DMS79 (cell line): Measurements from ENCODE around the gene KRTAP9-2.
"Not testable (repeated sequence)": the region's sequence is repeated elsewhere in the genome, so short reads cannot be mapped to it uniquely, and the experiment has no call there.

Source experiments
- DNase-seq: peaks from one replicate; lab custom pipeline; 2025; lab: John Stamatoyannopoulos, UW

Gene KRTAP9-2

DNA sequence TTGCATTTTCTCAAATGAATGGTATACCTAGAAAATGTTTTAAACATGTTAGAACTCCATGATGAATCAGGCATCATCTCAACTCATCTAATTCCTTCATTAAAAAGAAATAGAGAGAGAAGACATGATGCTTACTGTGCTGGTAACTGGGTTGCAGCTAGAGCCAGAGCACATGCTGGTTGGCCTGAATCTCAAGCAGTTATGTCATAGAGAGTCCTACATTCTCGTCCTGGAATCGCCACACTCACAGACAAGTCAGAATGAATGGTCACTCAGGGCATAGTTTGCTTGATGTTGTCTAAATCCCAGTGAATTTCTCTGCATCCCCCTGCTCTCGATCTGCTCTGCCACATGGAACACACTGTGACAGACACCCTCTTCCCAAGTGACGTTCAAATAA lies 10.7 kb downstream of the KRTAP9-2 start:
- not testable (repeated sequence) for DNase-seq

DNA sequence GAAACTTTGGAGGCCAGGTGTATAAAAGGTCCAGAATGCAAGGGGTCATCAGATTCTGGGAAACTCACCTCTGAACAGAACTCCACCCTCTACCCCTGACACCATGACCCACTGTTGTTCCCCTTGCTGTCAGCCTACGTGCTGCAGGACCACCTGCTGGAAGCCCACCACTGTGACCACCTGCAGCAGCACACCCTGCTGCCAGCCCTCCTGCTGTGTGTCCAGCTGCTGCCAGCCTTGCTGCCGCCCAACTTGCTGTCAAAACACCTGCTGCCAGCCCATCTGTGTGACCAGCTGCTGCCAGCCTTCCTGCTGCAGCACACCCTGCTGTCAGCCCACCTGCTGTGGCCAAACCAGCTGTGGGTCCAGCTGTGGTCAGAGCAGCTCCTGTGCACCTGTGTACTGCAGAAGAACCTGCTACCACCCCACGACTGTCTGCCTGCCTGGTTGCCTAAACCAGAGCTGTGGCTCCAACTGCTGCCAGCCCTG lies 11.5 kb downstream of the KRTAP9-2 start, which contains the start of gene KRTAP9-8:
KRTAP9-8 (plus strand) TSS at position 51 of the 489 bp plus-strand sequence; CDS start at position 104, 53 bp downstream.
- DNase-seq, result not testable (repeated sequence)

DNA sequence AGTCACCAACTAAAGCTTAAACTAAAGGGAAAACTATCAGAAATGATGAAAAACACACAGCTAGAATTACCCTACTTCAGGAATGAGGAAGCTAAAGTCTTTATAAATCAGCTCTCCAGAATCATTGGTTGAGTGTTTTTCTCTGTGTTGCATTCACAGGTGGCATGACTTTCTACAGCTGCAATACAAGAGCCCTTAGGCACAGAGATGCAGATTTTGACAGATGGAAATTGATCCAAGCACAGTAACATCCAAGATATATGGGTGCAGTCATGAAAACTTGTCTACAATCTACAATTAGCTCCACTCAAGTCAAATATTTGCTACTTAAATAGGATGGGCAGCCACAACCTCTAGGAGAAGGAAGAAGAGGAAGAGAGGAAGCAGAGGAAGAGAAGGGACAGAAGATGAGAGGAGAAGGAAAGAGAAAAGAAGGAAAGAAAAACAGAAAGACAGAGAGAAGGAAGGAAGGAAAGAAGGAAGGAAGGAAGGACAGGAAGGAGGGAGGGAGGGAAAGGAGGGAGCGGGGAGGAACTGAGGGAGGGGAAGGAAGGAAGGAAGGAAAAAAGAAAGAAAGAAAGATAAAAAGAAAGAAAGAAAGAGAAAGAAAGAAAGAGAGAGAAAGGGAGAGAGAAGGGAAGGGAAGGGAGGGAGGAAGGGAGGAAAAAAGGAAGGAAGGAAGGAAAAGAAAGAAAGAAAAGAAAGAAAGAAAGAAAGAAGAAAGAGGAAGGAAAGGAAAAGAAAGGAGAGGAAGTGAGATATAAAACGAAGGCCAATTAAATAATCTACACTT lies 20.7 kb downstream of the KRTAP9-2 start:
- not testable (repeated sequence) for DNase-seq

DNA sequence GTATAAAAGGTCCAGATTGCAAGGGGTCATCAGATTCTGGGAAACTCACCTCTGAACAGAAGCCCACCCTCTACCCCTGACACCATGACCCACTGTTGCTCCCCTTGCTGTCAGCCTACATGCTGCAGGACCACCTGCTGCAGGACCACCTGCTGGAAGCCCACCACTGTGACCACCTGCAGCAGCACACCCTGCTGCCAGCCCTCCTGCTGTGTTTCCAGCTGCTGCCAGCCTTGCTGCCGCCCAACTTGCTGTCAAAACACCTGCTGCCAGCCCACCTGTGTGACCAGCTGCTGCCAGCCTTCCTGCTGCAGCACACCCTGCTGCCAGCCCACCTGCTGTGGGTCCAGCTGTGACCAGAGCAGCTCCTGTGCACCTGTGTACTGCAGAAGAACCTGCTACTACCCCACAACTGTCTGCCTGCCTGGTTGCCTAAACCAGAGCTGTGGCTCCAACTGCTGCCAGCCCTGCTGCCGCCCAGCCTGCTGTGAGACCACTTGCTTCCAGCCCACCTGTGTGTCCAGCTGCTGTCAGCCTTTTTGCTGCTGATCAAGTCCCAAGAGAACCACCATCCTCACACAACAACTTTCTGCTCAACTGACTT lies 23.3 kb downstream of the KRTAP9-2 start, which contains the start of gene KRTAP9-4:
KRTAP9-4 (plus strand) TSS at position 51 of the 604 bp plus-strand sequence; CDS start at position 85, 34 bp downstream.
- not testable (repeated sequence) for DNase-seq

DNA sequence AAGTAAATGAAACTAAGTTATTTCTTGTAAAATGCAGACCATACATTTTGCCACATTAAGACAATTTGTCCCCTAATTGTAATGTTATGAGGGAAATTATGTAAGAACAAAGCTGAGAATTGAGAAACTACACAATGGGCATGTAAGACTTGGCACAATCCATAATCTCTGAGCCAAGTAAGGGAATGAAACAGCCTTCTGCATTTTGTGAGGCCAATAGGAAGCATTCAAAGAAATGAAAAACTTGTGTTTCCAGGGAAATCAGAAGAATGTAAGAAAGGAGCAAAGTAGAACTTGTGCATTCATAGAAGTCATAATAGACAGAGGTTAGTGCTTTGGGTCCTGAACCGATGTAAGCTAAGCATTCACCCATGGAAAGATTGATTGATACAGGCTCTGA lies 24.8 kb downstream of the KRTAP9-2 start:
- no peak for DNase-seq

DNA sequence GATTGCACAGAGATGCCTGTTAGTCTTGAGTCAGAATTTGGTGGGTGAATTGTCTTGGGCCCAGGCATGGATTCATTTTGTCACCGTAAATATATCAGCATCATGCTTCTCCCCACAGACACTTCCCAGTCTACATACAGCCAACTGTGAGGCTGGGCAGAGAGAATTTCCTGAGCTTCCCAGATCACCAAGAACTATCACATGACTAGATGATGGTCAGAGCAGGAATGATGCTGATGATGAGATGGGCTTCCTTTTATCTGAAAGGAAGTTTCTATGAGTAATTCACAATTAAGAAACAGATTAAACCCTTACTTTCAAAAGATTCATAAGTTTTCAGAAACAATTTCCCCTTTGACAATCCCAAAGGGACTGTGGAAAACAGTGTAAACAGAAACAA lies 28.4 kb downstream of the KRTAP9-2 start:
- no peak for DNase-seq

DNA sequence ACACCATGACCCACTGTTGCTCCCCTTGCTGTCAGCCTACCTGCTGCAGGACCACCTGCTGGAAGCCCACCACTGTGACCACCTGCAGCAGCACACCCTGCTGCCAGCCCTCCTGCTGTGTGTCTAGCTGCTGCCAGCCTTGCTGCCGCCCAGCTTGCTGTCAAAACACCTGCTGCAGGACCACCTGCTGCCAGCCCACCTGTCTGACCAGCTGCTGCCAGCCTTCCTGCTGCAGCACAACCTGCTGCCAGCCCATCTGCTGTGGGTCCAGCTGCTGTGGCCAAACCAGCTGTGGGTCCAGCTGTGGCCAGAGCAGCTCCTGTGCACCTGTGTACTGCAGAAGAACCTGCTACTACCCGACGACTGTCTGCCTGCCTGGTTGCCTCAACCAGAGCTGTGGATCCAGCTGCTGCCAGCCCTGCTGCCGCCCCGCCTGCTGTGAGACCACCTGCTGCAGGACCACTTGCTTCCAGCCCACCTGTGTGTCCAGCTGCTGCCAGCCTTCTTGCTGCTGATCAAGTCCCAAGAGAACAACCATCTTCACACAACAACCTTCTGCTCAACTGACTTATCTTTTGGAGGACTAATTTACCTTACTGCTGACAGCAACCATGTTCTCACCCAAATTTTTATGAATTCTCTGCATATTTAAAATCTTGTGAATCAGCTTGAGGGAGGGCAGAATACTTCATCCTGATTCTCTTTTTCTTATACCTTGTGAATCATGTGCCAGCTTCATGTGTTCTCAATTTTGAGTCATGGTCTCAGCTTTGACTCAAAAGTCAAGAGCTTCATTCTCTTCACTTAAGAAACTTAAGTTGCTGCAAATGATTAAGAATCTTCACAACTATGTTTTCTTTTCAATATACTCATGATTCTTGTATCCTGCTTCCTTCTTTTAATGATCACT lies 29.2 kb downstream of the KRTAP9-2 start, which contains the start of gene KRTAP9-9:
KRTAP9-9 (plus strand) TSS at position 4 of the 910 bp plus-strand sequence.
- not testable (repeated sequence) for DNase-seq

DNA sequence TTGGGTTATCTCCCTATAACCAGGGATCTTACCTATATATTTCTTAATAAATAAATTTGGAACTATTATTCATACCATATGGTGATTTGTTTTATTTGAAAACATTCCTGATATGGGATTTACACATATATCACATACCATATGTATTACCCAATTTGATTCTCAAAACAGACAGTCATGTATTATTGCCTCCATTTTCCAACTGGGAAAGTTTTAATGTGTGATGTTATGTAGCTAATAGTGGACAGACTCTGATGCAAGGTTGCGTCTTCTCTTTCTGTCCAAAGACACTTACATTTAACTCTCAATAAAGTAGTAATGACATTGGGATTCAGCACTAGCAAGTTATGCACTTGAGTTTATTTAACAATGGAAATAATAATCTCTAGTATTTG lies 29.8 kb downstream of the KRTAP9-2 start:
- no peak for DNase-seq

DNA sequence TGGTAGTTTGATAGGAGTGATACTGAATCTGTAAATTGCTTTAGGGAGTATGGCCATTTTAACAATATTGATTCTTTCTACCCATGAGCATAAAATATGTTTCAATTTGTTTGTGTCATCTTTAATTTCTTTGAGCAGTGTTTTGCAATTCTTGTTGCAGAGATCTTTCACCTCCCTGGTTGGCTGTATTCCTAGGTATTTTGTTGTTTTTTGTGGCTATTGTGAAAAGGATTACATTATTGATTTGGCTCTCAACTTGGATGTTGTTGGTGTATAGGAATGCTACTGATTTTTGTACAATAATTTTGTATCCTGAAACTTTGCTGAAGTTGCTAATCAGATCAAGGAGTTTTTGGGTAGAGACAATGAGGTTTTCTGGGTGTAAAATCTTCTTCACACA lies 32.0 kb downstream of the KRTAP9-2 start:
- DNase-seq, result no peak

DNA sequence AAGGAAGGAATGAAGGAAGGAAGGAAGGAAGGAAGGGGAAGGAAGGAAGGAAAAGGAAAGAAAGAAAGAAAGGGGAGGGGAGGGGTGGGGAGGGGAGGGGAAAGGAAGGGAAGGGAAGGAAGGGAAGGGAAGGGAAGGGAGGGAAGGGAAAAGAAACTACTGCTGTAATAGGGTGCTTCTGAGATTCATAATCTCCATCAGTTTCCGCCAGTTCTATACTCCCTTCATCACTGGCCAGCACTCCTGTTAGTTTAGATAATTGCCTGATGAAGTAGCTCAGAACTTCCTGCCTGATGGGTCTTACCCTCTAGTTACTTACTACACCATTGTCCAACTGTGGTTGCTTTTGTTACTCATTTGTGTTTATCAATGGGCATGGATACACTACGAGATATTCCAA lies 36.8 kb downstream of the KRTAP9-2 start:
- DNase-seq, result no peak

DNA sequence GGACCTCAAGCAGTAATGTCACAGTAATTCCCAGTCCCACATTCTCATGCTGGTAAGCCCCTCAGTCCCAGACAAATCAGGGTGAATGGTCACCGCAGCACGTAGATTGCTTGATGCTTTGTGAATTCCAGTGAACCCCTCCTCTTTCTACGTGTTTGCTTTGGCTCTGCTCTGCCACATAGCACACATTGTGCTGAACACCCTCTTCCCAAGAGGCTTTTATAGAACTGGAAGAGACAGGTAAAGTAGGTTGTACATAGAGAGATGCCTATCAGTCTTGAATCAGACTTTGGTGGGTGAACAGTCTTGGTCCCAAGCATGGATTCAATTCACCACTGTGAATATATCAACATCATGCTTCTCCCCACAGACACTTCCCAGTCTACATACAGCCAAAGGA lies 38.2 kb downstream of the KRTAP9-2 start:
- DNase-seq, result no peak

DNA sequence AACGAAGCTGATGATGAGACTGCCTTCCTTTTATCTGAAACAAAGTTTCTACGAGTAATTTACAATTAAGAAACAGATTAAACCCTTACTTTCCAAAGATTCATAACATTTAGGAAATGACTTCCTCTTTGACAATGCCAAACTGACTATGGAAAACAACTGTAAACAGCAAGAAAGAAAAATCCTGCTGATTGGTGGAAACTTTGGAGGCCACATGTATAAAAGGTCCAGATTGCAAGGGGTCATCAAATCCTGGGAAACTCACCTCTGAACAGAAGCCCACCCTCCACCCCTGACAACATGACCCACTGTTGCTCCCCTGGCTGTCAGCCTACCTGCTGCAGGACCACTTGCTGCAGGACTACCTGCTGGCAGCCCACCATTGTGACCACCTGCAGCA lies 38.6 kb downstream of the KRTAP9-2 start, which contains the start of gene KRTAP9-6:
KRTAP9-6 (plus strand) TSS at position 301 of the 400 bp plus-strand sequence; CDS start at position 301, 0 bp downstream.
- no peak for DNase-seq

DNA sequence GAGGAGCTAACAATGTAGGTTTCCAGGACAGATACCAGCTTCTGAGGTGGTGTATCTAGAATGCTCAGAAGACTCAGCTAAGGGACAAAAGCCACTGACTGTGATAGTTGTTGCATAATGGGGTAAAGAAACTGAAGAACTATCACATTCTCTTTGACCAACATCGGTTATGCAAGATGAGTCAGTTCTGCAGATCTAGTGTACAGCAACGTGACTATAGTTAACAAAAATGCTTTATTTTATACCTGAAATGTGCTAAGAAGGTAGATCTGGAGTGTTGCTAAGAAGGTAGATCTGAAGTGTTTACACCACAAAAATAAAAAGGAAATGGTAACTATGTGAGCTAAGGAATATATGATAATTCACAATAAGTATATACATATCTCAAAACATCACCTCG lies 41.3 kb downstream of the KRTAP9-2 start:
- no peak for DNase-seq

DNA sequence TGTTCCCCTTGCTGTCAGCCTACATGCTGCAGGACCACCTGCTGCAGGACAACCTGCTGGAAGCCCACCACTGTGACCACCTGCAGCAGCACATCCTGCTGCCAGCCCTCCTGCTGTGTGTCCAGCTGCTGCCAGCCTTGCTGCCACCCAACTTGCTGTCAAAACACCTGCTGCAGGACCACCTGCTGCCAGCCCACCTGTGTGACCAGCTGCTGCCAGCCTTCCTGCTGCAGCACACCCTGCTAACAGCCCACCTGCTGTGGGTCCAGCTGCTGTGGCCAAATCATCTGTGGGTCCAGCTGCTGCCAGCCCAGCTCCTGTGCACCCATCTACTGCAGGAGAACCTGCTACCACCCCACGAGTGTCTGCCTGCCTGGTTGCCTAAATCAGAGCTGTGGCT lies 44.9 kb downstream of the KRTAP9-2 start:
- not testable (repeated sequence) for DNase-seq

DNA sequence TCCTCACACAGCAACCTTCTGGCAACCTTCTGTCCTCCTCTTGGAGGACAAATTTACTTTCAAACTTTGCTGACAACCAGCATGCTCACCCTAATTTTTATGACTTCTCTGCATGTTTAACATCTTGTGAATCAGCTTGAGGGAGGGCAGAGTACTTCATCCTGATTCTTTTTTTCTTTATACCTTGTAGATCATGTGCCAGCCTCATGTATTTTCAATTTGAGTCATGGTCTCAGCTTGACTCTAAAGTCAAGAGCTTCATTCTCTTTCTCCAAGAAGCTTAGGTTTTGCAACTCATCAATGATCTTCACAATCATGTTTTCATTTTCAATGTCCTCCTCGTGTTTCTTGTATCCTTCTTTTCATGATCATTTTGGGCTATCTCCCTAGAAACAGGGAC lies 45.4 kb downstream of the KRTAP9-2 start:
- DNase-seq, result no peak

DNA sequence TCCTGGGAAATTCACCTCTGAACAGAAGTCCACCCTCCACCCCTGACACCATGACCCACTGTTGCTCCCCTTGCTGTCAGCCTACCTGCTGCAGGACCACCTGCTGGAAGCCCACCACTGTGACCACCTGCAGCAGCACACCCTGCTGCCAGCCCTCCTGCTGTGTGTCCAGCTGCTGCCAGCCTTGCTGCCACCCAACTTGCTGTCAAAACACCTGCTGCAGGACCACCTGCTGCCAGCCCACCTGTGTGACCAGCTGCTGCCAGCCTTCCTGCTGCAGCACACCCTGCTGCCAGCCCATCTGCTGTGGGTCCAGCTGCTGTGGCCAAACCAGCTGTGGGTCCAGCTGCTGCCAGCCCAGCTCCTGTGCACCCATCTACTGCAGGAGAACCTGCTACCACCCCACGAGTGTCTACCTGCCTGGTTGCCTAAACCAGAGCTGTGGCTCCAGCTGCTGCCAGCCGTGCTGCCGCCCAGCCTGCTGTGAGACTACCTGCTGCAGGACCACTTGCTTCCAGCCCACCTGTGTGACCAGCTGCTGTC lies 49.3 kb downstream of the KRTAP9-2 start, which contains the start of gene KRTAP9-7:
KRTAP9-7 (plus strand) TSS at position 51 of the 543 bp plus-strand sequence; CDS start at position 51, 0 bp downstream.
- DNase-seq, result not testable (repeated sequence)
